Cardiac muscle cell (in vitro differentiated cells and primary cell): Measurements from ENCODE around the gene AGMO. TPM values are rescaled to one million over a fixed set of nuclear protein-coding genes. Genes with fewer than 3 reads are reported as not detected.

Experiments
- DNase-seq, 2 donors: peaks; one replicate each; pipeline versions ENCODE4 v3.0.0 to v3.0.0-alpha.2; 2010 to 2017; ENCODE audit warnings: low read depth in 1 of 2, low spot score in 1 of 2
- H3K27ac ChIP-seq: fragments of 200-600 bp; sonication (generic); 2 replicates; pipeline ENCODE4 v1.5.1; 2016
- H3K27me3 ChIP-seq: fragments of 200-600 bp; sonication (generic); 2 replicates; pipeline ENCODE4 v1.6.0; 2016; ENCODE audit warnings: control low read depth
- H3K36me3 ChIP-seq: fragments of 200-600 bp; sonication (generic); 2 replicates; pipeline ENCODE4 v1.5.1; 2016; ENCODE audit warnings: control low read depth
- H3K4me1 ChIP-seq: fragments of 200-600 bp; sonication (generic); 2 replicates; pipeline ENCODE4 v1.8.1; 2017; ENCODE audit warnings: low read depth, mild to moderate bottlenecking, mixed run types
- H3K4me3 ChIP-seq: fragments of 200-600 bp; sonication (generic); 2 replicates; pipeline ENCODE4 v1.5.1; 2016; ENCODE audit warnings: mild to moderate bottlenecking
- H3K9me3 ChIP-seq: fragments of 200-600 bp; sonication (generic); 2 replicates; pipeline ENCODE4 v1.5.1; 2017; ENCODE audit warnings: low read depth, mild to moderate bottlenecking, control low read depth
- CTCF ChIP-seq: IDR thresholded peaks from 2 replicates; pipeline ENCODE4 v1.5.1; 2012; ENCODE audit warnings: low read depth, mild to moderate bottlenecking, low read length
- polyA plus RNA-seq: library from polyadenylated mRNA; unstranded; fragments of >200 nt; fragmentation: Nextera tagmentation; extraction: Ambion mirVana; gene quantifications from 2 replicates; pipeline ENCODE4 v1.2.1, GENCODE V29; 2016
- total RNA-seq: library from RNA; depleted of rRNA; stranded (reverse); fragments of >200 nt; gene quantifications from 2 replicates; pipeline ENCODE4 v1.2.3, GENCODE V29; 2016

The AGMO gene
- total and polyA plus RNA-seq, 2 experiments from 2014 or later: 0.16 TPM; not detected in 1

GRCh38 chr7:15430191-15430590 lies 131.6 kb downstream of the AGMO start:
- H3K4me3 ChIP-seq: no peak overlapping the region

GRCh38 chr7:15424468-15424867 lies 137.3 kb downstream of the AGMO start:
- no peak for TF ChIP-seq CTCF
- H3K36me3 ChIP-seq: no peaks in the 10 kb centered on the region
- H3K9me3 ChIP-seq: no peaks in the 10 kb centered on the region
- H3K4me1 ChIP-seq: no peaks in the 10 kb centered on the region
- H3K4me3 ChIP-seq: no peak overlapping the region
- no peak overlapping the region for H3K27ac ChIP-seq
- no peak for DNase-seq
- no peaks in the 10 kb centered on the region for H3K27me3 ChIP-seq

More at GRCh38 chr7:15430191-15430590, 131.6 kb downstream of the AGMO start:
- DNase-seq: no peak
- Histone ChIP-seq H3K36me3 (no peaks in the 10 kb centered on the region), H3K9me3 (no peaks in the 10 kb centered on the region), H3K27me3 (no peaks in the 10 kb centered on the region), H3K4me1 (no peaks in the 10 kb centered on the region), H3K27ac (no peak overlapping the region)
- no peak for TF ChIP-seq CTCF

- H3K36me3 ChIP-seq: no peaks in the 10 kb centered on the region
- H3K9me3 ChIP-seq: no peaks in the 10 kb centered on the region
- no peak overlapping the region for H3K4me3 ChIP-seq
- no peaks in the 10 kb centered on the region for H3K4me1 ChIP-seq
- no peak for DNase-seq
- TF ChIP-seq CTCF: no peak
- no peak overlapping the region for H3K27ac ChIP-seq
- no peaks in the 10 kb centered on the region for H3K27me3 ChIP-seq
Measured at GRCh38 chr7:15419596-15419995, 142.2 kb downstream of the AGMO start.

- Histone ChIP-seq H3K4me3 (no peak overlapping the region), H3K27me3 (no peaks in the 10 kb centered on the region), H3K36me3 (no peaks in the 10 kb centered on the region), H3K27ac (no peak overlapping the region), H3K4me1 (no peaks in the 10 kb centered on the region), H3K9me3 (no peaks in the 10 kb centered on the region)
- DNase-seq: no peak
- no peak for TF ChIP-seq CTCF
Measured at GRCh38 chr7:15418264-15418663, 143.6 kb downstream of the AGMO start.

GRCh38 chr7:15417341-15417988 lies 144.3 kb downstream of the AGMO start:
- H3K4me3 ChIP-seq: no peak overlapping the region
- no peak overlapping the region for H3K27ac ChIP-seq
- H3K9me3 ChIP-seq: no peaks in the 10 kb centered on the region
- no peak for TF ChIP-seq CTCF
- H3K36me3 ChIP-seq: no peaks in the 10 kb centered on the region
- no peaks in the 10 kb centered on the region for H3K27me3 ChIP-seq
- DNase-seq: no peak
- H3K4me1 ChIP-seq: no peaks in the 10 kb centered on the region
